Mucosa of rectum (tissue), 2 donors: ENCODE measurements around the gene SLC38A3.
A peak's percentile ranks its signal among the peaks of the same experiment; 100 is the strongest.

Source experiments
- H3K27ac ChIP-seq, 2 donors: one replicate each; pipeline ENCODE4 v1.7.0; 2013; ENCODE audit warnings: inconsistent platforms in 2 of 2, low read depth in 2 of 2, low read length in 2 of 2
- H3K27me3 ChIP-seq, 2 donors: one replicate each; pipeline ENCODE4 v1.7.0; 2013; ENCODE audit warnings: low read length in 2 of 2; ENCODE audit not compliant: control insufficient read depth in 2 of 2, insufficient read depth in 2 of 2
- H3K36me3 ChIP-seq, 2 donors: one replicate each; pipeline ENCODE4 v1.7.0; 2013; ENCODE audit warnings: low read length in 2 of 2; ENCODE audit not compliant: control insufficient read depth in 2 of 2, insufficient read depth in 2 of 2
- H3K4me1 ChIP-seq, 2 donors: one replicate each; pipeline ENCODE4 v1.7.0; 2013; ENCODE audit warnings: low read length in 2 of 2, mild to moderate bottlenecking in 1 of 2; ENCODE audit not compliant: control insufficient read depth in 2 of 2, insufficient read depth in 2 of 2
- H3K4me3 ChIP-seq, 2 donors: one replicate each; pipeline ENCODE4 v1.7.0; 2013; ENCODE audit warnings: low read length in 2 of 2
- H3K9ac ChIP-seq, 2 donors: one replicate each; pipeline ENCODE4 v1.7.0; 2013; ENCODE audit warnings: low read length in 2 of 2, low read depth in 1 of 2, mild to moderate bottlenecking in 1 of 2
- H3K9me3 ChIP-seq, 2 donors: one replicate each; pipeline ENCODE4 v1.7.0; 2013; ENCODE audit warnings: low read length in 2 of 2; ENCODE audit not compliant: control insufficient read depth in 2 of 2
- donor health status: healthy.
- donor health status: Normal muscosa, but diverticular disease.

SLC38A3 gene

DNA sequence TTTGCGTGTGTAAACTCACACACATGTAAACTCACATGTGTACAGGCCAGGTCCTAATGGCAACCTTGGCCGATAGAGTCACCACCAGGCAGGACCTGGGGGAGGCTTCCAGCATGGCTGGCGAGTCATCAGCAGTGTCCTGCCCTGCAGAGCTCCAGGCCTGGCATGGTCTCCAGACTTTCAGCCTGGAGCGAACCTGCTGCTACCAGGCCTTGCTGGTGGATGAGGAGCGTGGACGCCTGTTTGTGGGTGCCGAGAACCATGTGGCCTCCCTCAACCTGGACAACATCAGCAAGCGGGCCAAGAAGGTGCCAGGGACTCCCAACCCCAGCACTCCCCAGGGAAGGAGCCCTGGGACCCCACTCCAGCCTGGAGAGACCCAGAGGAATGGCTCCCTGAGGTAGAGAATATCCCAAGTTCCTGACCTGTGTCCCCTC, 64.9 kb downstream of the SLC38A3 start:
- Histone ChIP-seq H3K36me3 (peaks cover 0 to 5% of the 10 kb centered on the region in 2 donors), H3K27me3 (peaks cover 0 to 5% of the 10 kb centered on the region in 2 donors), H3K27ac (peak overlapping the region; percentile 96 to 97), H3K4me3 (peak overlapping the region; percentile 71 to 79), H3K4me1 (peaks cover 68 to 75% of the 10 kb centered on the region in 2 donors), H3K9me3 (no peaks in the 10 kb centered on the region), H3K9ac (peak overlapping the region; percentile 93 to 94)

DNA sequence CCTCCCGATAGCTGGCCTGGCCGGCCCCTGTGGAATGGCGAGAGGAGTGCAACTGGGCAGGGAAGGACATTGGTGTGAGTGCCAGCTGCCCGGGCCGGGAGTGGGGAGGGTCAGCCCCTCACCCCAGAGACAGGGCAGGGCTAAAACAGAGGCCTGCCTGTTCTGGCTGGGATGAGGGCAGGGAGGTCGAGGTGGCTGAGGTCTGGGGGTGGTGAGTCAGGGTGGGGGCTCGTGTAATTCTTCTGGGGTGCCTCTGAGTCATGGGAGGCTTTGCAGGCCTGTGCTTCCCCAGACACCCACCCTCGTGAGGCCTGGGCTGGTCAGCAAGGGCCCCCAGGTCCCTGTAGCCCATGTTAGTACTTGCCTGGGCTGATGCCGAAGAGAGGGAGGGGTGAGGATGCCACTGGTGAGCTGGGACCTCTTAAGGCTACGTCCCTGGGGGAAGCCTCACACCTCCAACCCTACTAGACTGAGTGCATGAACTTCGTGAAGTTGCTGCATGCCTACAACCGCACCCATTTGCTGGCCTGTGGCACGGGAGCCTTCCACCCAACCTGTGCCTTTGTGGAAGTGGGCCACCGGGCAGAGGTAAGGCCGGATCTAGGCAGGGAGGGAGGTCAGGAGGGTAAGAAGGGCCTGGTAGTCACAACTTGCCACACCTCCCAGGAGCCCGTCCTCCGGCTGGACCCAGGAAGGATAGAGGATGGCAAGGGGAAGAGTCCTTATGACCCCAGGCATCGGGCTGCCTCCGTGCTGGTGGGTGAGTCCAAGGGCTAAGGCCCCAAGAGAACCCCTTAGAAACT, 65.6 kb downstream of the SLC38A3 start:
- H3K4me3 ChIP-seq: peak overlapping the region; percentile 30 to 79
- peaks cover 0 to 5% of the 10 kb centered on the region in 2 donors for H3K36me3 ChIP-seq
- H3K9ac ChIP-seq: peak overlapping the region; percentile 60 to 93
- peaks cover 0 to 7% of the 10 kb centered on the region in 2 donors for H3K27me3 ChIP-seq
- H3K27ac ChIP-seq: peak overlapping the region; percentile 96 to 97
- H3K9me3 ChIP-seq: no peaks in the 10 kb centered on the region
- peaks cover 62 to 69% of the 10 kb centered on the region in 2 donors for H3K4me1 ChIP-seq
